Testis (tissue), 3 donors: Measurements from ENCODE around the gene GPRC5C. TPM values are rescaled to one million over a fixed set of nuclear protein-coding genes. Genes with fewer than 3 reads are reported as not detected.

ENCODE experiments used
- DNase-seq: peaks from one replicate; pipeline ENCODE4 v3.0.0-alpha.2; 2019
- H3K27ac ChIP-seq, 2 donors: fragments of 200-600 bp; sonication (generic); one replicate each; pipeline ENCODE4 v1.5.1; 2019
- H3K27me3 ChIP-seq: fragments of 200-600 bp; sonication (generic); one replicate; pipeline ENCODE4 v1.5.1; 2019
- H3K36me3 ChIP-seq: fragments of 200-600 bp; sonication (generic); one replicate; pipeline ENCODE4 v1.5.1; 2017; ENCODE audit warnings: low read depth; ENCODE audit errors: missing control alignments
- H3K4me1 ChIP-seq: fragments of 200-600 bp; sonication (generic); one replicate; pipeline ENCODE4 v1.5.1; 2019
- H3K4me3 ChIP-seq, 2 donors: fragments of 200-600 bp; sonication (generic); one replicate each; pipeline ENCODE4 v1.5.1; 2017 to 2019
- H3K9me3 ChIP-seq: fragments of 200-600 bp; sonication (generic); one replicate; pipeline ENCODE4 v1.5.1; 2017
- CTCF ChIP-seq, 3 experiments: fragments of 450-650 bp in 2 of 3; fragments of 200-600 bp in 1 of 3; sonication (generic) in 1 of 3; IDR thresholded peaks; one replicate each; pipeline ENCODE4 v1.5.1; 2016 to 2019; ENCODE audit warnings: antibody characterized with exemption in 3 of 3, mild to moderate bottlenecking in 2 of 3, moderate library complexity in 1 of 3
- POLR2A ChIP-seq: fragments of 450-650 bp; IDR thresholded peaks from one replicate; pipeline ENCODE4 v1.6.1; 2017; ENCODE audit warnings: antibody characterized with exemption, mild to moderate bottlenecking, moderate library complexity
- WGBS, 2 donors: methylation state at CpG; one replicate each; pipeline ENCODE4 v1.1.5; 2018; 5-methylcytosine and 5-hydroxymethylcytosine counted together
- intact Hi-C: fragments of 100-400 bp; cut with DNase I; formaldehyde crosslinking; loops from one replicate; pipeline ENCODE4 v1.15.1; 2023; ENCODE audit warnings: low total_unique reads
- polyA plus RNA-seq: library from polyadenylated mRNA; stranded (reverse); fragments of 350-450 nt; fragmentation: Illumina TruSeq; extraction: RNeasy Lipid Tissue Mini Kit (QIAGEN cat#74804); gene quantifications from one replicate; pipeline ENCODE4 v1.2.3, GENCODE V29; 2014; ENCODE audit warnings: low read depth, low replicate concordance; ENCODE audit not compliant: insufficient read depth
- total RNA-seq, 2 donors: library from RNA; depleted of rRNA; stranded (reverse); fragments of >200 nt; gene quantifications; one replicate each; pipeline ENCODE4 v1.2.3, GENCODE V29; 2016

GPRC5C gene
- total and polyA plus RNA-seq, 3 donors from 2014 or later = 6.8 to 19.0 (median 14.1) TPM

- H3K27ac ChIP-seq = no peak overlapping the region
- no peaks in the 10 kb centered on the region for H3K36me3 ChIP-seq
- intact Hi-C loops = no loop called here
- no peaks in the 10 kb centered on the region for H3K4me1 ChIP-seq
- H3K9me3 ChIP-seq = no peaks in the 10 kb centered on the region
- H3K4me3 ChIP-seq = no peak overlapping the region
- 69 to 81% methylated on average over 5 of the region's 5 CpGs for WGBS, 2 donors
- H3K27me3 ChIP-seq = no peaks in the 10 kb centered on the region
- DNase-seq = no peak
- TF ChIP-seq POLR2A (no peak), CTCF (IDR thresholded peaks at IDR 0.05) (no peak)
Measured at GRCh38 chr17:74391771-74392170, 40.1 kb upstream of the GPRC5C start.

DNA sequence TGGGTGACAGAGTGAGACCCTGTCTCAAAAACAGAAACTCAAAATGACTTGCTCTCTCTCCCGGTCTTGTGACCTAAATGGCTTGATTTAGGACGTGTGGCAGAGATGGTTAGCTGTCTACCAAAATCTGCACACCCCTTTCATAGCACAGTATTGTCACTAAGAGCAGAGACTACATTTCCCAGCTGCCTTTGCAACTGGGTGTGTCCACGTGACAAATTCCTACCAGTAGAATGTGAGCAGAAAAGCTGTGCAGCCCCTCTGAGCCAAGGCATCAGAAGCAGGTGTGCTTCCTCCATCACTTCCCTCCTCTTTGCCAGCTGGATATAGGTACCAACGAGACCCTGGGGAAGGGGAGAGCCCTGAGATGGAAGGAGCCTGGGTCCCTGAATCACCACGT is 39.0 kb upstream of the GPRC5C start:
- DNase-seq = no peak
- 71 to 72% methylated on average over 5 of the region's 5 CpGs for WGBS, 2 donors
- intact Hi-C loops = no loop called here
- H3K4me1 ChIP-seq = no peaks in the 10 kb centered on the region
- no peak for TF ChIP-seq CTCF (IDR thresholded peaks at IDR 0.05)
- TF ChIP-seq POLR2A = no peak
- H3K4me3 ChIP-seq = no peak overlapping the region
- no peaks in the 10 kb centered on the region for H3K27me3 ChIP-seq
- no peak overlapping the region for H3K27ac ChIP-seq
- H3K9me3 ChIP-seq = no peaks in the 10 kb centered on the region
- H3K36me3 ChIP-seq = no peaks in the 10 kb centered on the region

DNA sequence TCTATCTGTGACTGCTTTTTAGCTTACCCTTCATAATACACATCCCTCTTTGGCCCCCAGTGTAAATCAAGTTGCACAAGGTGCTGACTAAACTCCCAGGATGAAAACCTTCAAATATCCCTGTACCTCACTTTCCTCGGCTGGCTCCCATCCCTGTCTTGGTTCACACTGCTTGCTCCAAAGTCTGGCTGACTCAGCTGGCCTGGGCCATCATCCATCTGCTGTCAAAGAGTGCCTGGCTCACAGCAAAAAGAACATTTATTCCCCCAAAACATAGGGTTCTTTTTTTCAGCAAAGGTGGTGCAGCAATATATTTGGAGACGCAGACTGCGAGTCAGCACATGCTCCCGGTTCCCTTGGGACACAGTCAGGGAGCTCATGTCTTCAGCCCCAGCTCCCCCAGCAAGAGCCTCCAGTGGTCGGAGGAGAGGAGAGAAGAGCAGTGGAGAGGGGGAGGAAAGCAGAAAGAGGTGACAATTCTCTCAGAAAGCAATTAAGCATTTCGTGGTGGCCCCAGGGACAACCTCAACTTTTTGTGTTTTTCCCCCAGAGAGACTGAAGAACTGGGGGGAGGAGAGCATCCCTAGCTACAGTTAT is 38.4 kb upstream of the GPRC5C start:
- no peak for TF ChIP-seq POLR2A
- no peak for TF ChIP-seq CTCF (IDR thresholded peaks at IDR 0.05)
- Histone ChIP-seq H3K27ac (no peak overlapping the region), H3K9me3 (no peaks in the 10 kb centered on the region), H3K36me3 (no peaks in the 10 kb centered on the region), H3K27me3 (no peaks in the 10 kb centered on the region), H3K4me1 (no peaks in the 10 kb centered on the region), H3K4me3 (no peak overlapping the region)
- DNase-seq = peak; percentile 32
- intact Hi-C loops = no loop called here
- WGBS, 2 donors = 64 to 65% methylated on average over 6 of the region's 6 CpGs

DNA sequence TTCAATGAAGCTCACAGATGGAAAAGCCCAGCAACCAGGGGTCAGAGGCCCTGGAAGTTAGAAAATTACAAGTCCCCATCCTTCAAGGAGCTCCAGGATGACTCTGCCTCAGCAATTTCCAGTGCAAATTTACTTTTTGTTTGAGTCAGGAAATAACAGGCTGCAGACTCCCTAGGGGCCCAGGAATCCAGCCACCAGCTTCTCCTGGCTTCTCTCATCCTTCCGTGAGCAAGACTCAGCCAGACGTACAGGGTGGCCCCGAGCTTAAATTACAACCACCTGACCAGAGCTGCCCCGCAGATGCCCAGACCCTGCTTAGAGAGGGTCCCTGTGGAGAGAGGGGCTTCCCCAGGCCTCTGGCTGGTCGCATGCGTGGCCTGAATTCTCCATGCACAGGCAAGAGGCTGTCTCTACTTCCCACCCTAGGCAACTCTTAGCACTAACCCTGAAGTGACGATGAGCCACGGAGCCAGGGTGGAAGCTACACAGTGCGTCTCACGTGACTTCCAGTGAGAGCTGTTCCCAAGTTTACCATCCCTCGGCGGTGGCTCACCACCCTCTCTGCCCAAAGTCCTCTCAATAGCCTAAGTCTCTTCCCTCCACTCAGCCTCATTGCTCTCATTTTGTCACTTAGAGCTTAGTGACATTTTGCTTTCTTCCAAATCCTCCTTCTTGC is 37.5 kb upstream of the GPRC5C start:
- no peak overlapping the region for H3K27ac ChIP-seq
- 79 to 83% methylated on average over 12 of the region's 12 CpGs for WGBS, 2 donors
- intact Hi-C loops = no loop called here
- DNase-seq = no peak
- H3K4me1 ChIP-seq = no peaks in the 10 kb centered on the region
- no peaks in the 10 kb centered on the region for H3K9me3 ChIP-seq
- no peak overlapping the region for H3K4me3 ChIP-seq
- no peaks in the 10 kb centered on the region for H3K36me3 ChIP-seq
- TF ChIP-seq CTCF (IDR thresholded peaks at IDR 0.05) (no peak), POLR2A (no peak)
- H3K27me3 ChIP-seq = no peaks in the 10 kb centered on the region

GRCh38 chr17:74394977-74395376 is 36.9 kb upstream of the GPRC5C start:
- H3K27me3 ChIP-seq = no peaks in the 10 kb centered on the region
- TF ChIP-seq CTCF (IDR thresholded peaks at IDR 0.05) = no peak
- TF ChIP-seq POLR2A = no peak
- 91 to 95% methylated on average over 6 to 7 of the region's 7 CpGs for WGBS, 2 donors
- H3K4me1 ChIP-seq = no peaks in the 10 kb centered on the region
- intact Hi-C loops = no loop called here
- H3K9me3 ChIP-seq = no peaks in the 10 kb centered on the region
- no peaks in the 10 kb centered on the region for H3K36me3 ChIP-seq
- no peak overlapping the region for H3K27ac ChIP-seq
- H3K4me3 ChIP-seq = no peak overlapping the region
- DNase-seq = no peak
